Stimulated activated memory B cell treated with anti-CD40 and anti-IgM and Interleukin-4, amounts not matched to agents 10 μg/mL and 1 μg/mL and 100 μg/mL, for 72 hours (primary cell): ENCODE results near the gene FADD.

Experiments
- ATAC-seq: fragments of 150-1000 bp; cut with Tn5 transposase; 2 replicates; pipeline ENCODE4 v1.10.0; 2021
- H3K27ac Mint-ChIP-seq: one replicate; pipeline ENCODE4 v1.8.0; 2022; ENCODE audit warnings: mild to moderate bottlenecking, mixed read lengths
- H3K27me3 Mint-ChIP-seq: one replicate; pipeline ENCODE4 v1.8.0; 2022; ENCODE audit warnings: mixed read lengths
- H3K36me3 Mint-ChIP-seq: one replicate; pipeline ENCODE4 v1.8.0; 2022; ENCODE audit warnings: mixed read lengths
- H3K4me1 Mint-ChIP-seq: one replicate; pipeline ENCODE4 v1.8.0; 2022; ENCODE audit warnings: mixed read lengths
- H3K4me3 Mint-ChIP-seq: one replicate; pipeline ENCODE4 v1.8.0; 2022; ENCODE audit warnings: mild to moderate bottlenecking, moderate library complexity, mixed read lengths
- H3K9me3 Mint-ChIP-seq: one replicate; pipeline ENCODE4 v1.8.0; 2022; ENCODE audit warnings: mixed read lengths

FADD gene

DNA sequence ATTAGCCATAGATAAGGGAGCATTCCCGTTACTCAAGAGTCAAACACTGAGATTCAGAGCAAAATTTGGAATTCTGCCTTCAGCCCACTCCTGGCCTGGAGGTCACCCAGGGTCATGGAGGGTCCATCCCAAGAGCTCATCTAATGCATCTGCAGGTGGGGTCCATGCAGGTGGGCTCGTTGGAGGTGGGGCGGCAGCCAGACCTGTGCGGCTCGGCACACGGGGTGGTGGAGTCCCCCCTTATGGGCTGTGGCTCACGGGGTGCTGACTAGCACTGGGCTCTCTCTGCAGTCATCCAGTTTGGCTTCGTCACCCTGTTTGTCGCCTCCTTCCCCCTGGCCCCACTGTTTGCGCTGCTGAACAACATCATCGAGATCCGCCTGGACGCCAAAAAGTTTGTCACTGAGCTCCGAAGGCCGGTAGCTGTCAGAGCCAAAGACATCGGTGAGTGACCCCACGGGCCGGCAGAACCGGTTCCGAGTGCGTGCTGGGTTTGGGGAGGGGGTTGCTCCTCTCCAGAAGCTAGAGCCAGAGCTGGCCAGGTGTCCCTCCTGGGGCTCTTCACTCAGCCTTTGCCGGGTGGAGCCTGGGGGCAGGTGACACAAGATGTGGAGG is 32.4 kb upstream of the FADD start:
- Mint-ChIP-seq H3K4me3 (no peak overlapping the region), H3K27ac (no peak overlapping the region), H3K27me3 (peaks cover 46% of the 10 kb centered on the region), H3K9me3 (no peaks in the 10 kb centered on the region), H3K36me3 (no peaks in the 10 kb centered on the region), H3K4me1 (no peaks in the 10 kb centered on the region)
- ATAC-seq, result no peak

GRCh38 chr11:70173018-70173417 is 30.1 kb upstream of the FADD start:
- Mint-ChIP-seq H3K4me1 (no peaks in the 10 kb centered on the region), H3K9me3 (no peaks in the 10 kb centered on the region), H3K27me3 (peaks cover 29% of the 10 kb centered on the region), H3K27ac (no peak overlapping the region), H3K4me3 (no peak overlapping the region), H3K36me3 (no peaks in the 10 kb centered on the region)
- ATAC-seq, result no peak

DNA sequence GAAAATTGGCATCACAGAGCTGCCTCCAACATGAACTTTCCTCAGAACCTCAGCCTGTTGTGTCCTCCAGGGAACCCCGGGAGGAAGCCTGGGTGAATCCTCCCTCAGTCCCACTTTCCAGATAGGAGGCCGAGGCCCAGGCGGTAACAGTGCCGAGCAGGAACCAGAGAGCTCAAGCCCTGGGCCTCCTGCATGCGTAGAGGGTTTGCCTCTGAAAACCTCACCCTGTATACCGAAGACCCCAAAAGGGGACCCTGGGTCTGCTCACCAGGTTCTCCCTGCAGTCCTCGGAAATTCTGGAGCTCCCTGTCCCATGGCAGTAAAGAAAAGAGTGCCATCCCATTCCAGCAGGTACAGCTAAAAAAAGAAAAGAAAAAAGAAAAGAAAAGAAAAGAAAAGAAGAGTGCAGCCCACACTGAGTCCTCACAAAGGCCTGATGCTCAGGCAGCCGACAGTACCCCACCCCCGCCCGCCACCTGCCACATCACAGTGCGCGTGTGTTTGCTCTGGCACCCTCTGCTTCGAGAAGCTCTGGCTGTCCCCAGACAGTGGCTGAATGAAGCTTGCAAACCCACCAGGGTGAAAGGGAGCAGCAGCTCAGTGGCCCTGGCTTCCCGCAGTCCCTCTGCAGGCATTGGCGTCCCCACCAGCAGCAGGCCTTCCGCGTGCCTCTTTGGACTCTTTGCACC is 28.4 kb upstream of the FADD start:
- Mint-ChIP-seq H3K27me3 (peaks cover 13% of the 10 kb centered on the region), H3K4me3 (no peak overlapping the region), H3K9me3 (no peaks in the 10 kb centered on the region), H3K27ac (no peak overlapping the region), H3K36me3 (no peaks in the 10 kb centered on the region), H3K4me1 (no peaks in the 10 kb centered on the region)
- no peak for ATAC-seq

DNA sequence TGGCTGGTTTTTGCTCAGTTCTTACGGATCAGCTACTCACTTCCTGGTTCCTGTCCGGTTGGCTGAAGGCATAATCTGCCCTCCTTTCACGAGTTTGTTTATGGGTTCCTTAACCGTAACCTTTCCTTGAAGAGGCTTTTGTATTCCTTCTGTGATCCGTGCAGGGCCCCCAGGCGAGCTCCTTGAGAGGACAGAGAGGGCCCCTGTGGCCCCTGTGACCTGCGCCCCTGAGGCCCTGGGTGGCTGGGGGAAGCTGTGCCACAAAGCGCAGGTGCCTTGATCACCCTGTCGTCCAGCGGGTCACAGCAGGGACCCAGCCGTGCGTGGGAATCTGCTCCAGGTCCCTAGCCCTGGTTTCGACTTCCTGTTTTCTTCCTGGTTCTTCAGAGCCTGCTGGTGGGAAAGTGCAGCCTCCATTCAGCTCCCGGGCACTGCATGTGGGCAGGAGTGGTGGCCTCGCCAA is 27.8 kb upstream of the FADD start:
- Mint-ChIP-seq H3K9me3 (no peaks in the 10 kb centered on the region), H3K4me3 (no peak overlapping the region), H3K4me1 (no peaks in the 10 kb centered on the region), H3K27me3 (peaks cover 10% of the 10 kb centered on the region), H3K27ac (no peak overlapping the region), H3K36me3 (no peaks in the 10 kb centered on the region)
- no peak for ATAC-seq

DNA sequence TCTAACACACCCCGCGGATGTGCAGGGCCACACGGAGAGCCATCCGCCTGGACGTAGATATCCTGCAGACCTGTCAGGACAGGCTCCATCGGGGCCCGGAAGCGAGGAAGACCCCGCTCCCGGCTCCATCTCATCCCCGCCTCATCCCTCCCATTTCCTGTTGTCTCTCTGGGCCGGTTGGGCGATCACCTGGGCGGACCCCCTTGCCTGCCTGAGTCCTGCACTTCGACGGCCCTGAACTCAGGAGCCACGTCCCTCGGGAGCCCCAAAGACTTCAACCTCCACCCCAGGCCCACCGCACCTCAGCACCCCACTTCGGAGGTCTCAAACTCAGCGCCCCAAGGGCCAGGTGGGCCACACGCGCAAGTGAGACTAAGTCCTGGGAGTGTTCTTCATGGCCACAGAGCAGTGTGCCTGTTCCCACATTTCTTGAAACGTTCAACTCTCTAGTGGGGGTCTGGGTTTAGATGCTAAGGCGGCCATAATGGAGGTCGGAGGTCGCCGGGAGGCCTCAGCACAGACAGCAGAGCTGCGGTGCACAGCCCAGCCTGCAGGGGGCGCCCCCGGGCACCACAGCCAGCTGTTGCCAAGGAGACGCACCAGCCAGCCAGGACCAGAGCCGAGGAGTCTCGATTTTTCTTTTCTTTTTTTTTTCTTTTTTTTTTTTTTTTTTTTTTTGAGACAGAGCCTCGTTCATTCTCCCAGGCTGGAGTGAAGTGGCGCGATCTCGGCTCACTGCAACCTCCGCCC is 26.0 kb upstream of the FADD start:
- no peak for ATAC-seq
- H3K27ac Mint-ChIP-seq, result no peak overlapping the region

GRCh38 chr11:70180906-70181305 is 22.2 kb upstream of the FADD start:
- H3K9me3 Mint-ChIP-seq, result no peaks in the 10 kb centered on the region
- no peaks in the 10 kb centered on the region for H3K4me1 Mint-ChIP-seq
- no peaks in the 10 kb centered on the region for H3K36me3 Mint-ChIP-seq
- H3K27ac Mint-ChIP-seq, result no peak overlapping the region
- H3K27me3 Mint-ChIP-seq, result peaks cover 54% of the 10 kb centered on the region
- ATAC-seq, result no peak
- no peak overlapping the region for H3K4me3 Mint-ChIP-seq

More for the DNA sequence above, 26.0 kb upstream of the FADD start:
- Mint-ChIP-seq H3K9me3 (no peaks in the 10 kb centered on the region), H3K4me1 (no peaks in the 10 kb centered on the region), H3K4me3 (no peak overlapping the region), H3K36me3 (no peaks in the 10 kb centered on the region), H3K27me3 (peaks cover 19% of the 10 kb centered on the region)

DNA sequence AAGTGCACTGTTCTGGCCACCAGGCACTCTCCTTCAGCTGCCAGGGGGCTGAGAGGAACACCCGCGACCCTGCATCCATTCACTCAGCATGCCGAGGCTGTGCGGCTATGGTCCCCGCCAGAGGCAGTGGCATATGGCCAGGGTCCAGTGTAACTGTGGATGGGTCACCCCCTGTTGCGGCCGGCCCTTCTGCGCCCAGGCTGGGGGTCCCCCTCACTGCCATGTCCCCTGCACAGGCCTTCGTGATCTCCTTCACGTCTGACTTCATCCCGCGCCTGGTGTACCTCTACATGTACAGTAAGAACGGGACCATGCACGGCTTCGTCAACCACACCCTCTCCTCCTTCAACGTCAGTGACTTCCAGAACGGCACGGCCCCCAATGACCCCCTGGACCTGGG is 20.8 kb upstream of the FADD start:
- Mint-ChIP-seq H3K9me3 (no peaks in the 10 kb centered on the region), H3K27ac (no peak overlapping the region), H3K4me1 (no peaks in the 10 kb centered on the region), H3K36me3 (no peaks in the 10 kb centered on the region), H3K27me3 (peaks cover 60% of the 10 kb centered on the region), H3K4me3 (no peak overlapping the region)
- no peak for ATAC-seq

DNA sequence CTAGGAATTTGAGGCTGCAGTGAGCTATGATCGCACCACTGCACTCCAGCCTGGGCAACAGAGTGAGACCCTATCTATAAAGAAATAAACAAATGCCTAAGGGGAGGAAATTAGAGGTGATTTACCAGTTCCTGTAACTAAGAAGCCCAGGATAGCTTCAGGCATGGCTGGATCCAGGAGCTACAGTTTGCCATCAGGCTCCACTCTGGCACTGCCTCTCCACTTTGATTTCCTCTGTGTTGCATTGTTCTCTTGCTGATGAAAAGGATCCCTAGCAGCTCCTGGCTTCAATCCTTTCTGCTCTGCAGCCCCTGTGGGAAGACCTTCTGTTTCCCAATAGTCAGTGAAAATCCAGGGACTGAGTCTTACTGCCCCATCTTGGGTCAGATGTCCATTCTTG is 20.1 kb upstream of the FADD start:
- no peak for ATAC-seq
- no peaks in the 10 kb centered on the region for H3K36me3 Mint-ChIP-seq
- H3K4me1 Mint-ChIP-seq, result no peaks in the 10 kb centered on the region
- H3K4me3 Mint-ChIP-seq, result no peak overlapping the region
- H3K9me3 Mint-ChIP-seq, result no peaks in the 10 kb centered on the region
- no peak overlapping the region for H3K27ac Mint-ChIP-seq
- H3K27me3 Mint-ChIP-seq, result peaks cover 60% of the 10 kb centered on the region

DNA sequence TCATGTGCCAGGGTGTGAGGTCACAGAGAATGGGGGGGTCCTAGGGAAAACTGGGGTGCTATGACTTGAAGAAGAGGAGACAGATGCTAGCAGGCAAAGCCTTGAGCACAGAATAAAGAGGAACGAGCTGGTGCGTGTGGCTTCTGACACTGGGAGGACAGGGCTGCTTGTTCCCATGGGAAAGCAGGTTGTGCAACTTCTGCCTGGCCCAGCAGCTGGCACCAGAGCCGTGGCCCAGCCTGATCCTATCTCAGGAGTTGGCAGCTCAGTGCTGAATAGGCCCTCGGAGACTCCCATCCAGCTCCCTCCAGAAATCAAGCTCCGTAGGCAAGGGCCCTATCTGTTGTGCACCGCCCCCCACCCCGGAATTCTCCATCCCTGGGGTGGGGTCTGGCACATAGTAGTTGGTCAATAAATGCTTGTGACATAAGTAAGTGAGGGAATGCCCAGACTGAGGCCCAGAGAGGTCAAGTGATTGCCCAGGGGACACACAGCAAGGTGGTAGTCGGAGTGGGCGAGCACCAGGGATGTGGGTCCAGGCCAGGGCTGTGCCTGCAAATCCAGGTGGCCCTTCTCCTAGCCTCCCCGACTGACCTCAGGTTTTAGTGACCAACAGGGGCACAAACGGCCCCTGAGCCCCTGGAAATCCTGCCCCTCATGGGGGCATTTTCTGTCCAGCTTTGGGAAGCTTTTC is 19.5 kb upstream of the FADD start:
- Mint-ChIP-seq H3K27ac (no peak overlapping the region), H3K4me1 (no peaks in the 10 kb centered on the region), H3K27me3 (peaks cover 60% of the 10 kb centered on the region), H3K4me3 (no peak overlapping the region), H3K9me3 (no peaks in the 10 kb centered on the region), H3K36me3 (no peaks in the 10 kb centered on the region)
- ATAC-seq, result no peak

GRCh38 chr11:70184396-70184795 is 18.7 kb upstream of the FADD start:
- Mint-ChIP-seq H3K27ac (no peak overlapping the region), H3K4me3 (no peak overlapping the region), H3K9me3 (no peaks in the 10 kb centered on the region), H3K36me3 (no peaks in the 10 kb centered on the region), H3K4me1 (no peaks in the 10 kb centered on the region), H3K27me3 (peaks cover 60% of the 10 kb centered on the region)
- ATAC-seq, result no peak

DNA sequence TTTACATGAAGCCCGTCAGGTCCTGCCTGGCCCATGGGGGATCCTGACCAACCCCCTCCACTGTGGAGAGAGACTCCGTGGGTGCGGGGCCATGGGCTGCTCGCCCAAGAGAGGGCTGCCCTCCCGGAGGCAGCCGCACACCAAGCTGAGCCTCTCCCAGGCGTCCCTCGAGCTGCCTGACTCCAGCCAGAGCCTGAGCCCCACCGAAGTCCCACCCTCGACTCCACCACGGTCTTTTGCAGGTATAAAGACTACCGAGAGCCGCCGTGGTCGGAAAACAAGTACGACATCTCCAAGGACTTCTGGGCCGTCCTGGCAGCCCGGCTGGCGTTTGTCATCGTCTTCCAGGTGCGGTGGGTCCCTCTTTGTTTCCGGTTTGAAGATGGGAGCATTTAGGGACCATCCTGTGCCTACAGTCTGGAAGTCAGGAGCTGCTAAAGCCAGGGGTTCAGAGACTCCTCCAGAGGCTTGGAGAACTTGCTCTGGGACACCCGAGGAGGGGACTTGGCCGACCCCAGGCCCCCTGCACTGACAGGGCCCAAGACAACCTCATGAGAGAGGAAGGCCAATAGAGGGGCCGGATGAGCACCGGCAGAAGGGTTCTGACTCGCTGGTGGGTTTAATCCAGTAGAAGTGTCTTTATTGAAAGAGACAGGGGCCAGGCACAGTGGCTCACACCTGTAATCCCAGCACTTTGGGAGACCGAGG is 17.6 kb upstream of the FADD start:
- Mint-ChIP-seq H3K4me1 (no peaks in the 10 kb centered on the region), H3K4me3 (no peak overlapping the region), H3K27me3 (peaks cover 55% of the 10 kb centered on the region), H3K27ac (no peak overlapping the region), H3K36me3 (no peaks in the 10 kb centered on the region), H3K9me3 (no peaks in the 10 kb centered on the region)
- ATAC-seq, result no peak

DNA sequence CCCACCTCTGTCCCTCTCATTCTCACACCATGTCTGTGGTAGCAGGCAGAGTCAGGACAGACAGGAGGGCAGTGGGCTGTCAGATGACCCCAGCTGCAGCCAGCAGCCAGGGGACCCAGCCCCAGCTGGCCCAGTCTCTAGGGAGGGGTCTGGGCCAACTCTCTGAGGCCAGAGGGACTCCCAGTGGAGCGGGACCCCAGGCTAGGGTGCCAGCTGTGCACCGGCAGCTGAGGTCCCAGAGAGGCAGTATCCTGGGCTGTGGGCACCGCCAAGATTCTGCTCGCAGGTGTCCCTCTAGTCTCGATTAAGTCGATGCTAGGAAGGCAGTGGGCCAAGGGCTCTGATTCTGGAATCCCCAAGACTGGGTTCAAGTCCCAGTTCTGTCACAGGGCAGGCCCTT is 16.7 kb upstream of the FADD start:
- no peak overlapping the region for H3K4me3 Mint-ChIP-seq
- ATAC-seq, result peak; percentile 31
- no peaks in the 10 kb centered on the region for H3K36me3 Mint-ChIP-seq
- no peak overlapping the region for H3K27ac Mint-ChIP-seq
- H3K9me3 Mint-ChIP-seq, result no peaks in the 10 kb centered on the region
- no peaks in the 10 kb centered on the region for H3K4me1 Mint-ChIP-seq
- H3K27me3 Mint-ChIP-seq, result peaks cover 51% of the 10 kb centered on the region

DNA sequence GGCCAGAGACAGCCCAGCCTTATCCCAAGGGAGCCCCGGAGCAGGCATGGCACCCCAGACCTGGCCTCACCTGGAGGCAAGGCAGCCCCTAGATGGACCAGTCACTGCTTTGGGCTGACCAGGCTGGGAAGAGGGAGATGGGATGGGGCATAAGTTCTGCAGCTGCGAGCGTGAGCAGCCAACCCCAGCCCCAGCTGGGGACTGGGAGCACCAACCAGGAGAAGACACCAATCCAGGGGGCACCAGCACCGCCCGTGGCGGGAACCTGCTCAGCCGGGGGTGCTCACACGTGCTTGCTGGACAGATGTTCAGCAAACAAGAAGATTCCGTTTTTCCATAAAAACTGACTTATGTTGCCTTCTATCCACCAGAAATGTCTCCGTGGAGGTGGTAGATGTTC is 16.2 kb upstream of the FADD start:
- no peak overlapping the region for H3K27ac Mint-ChIP-seq
- H3K4me3 Mint-ChIP-seq, result no peak overlapping the region
- H3K9me3 Mint-ChIP-seq, result no peaks in the 10 kb centered on the region
- no peak for ATAC-seq
- peaks cover 53% of the 10 kb centered on the region for H3K27me3 Mint-ChIP-seq
- no peaks in the 10 kb centered on the region for H3K4me1 Mint-ChIP-seq
- no peaks in the 10 kb centered on the region for H3K36me3 Mint-ChIP-seq

- Mint-ChIP-seq H3K36me3 (no peaks in the 10 kb centered on the region), H3K27ac (no peak overlapping the region), H3K4me3 (no peak overlapping the region), H3K27me3 (peaks cover 54% of the 10 kb centered on the region), H3K4me1 (no peaks in the 10 kb centered on the region), H3K9me3 (no peaks in the 10 kb centered on the region)
- ATAC-seq, result no peak
Measured at GRCh38 chr11:70187771-70188170, 15.3 kb upstream of the FADD start.

DNA sequence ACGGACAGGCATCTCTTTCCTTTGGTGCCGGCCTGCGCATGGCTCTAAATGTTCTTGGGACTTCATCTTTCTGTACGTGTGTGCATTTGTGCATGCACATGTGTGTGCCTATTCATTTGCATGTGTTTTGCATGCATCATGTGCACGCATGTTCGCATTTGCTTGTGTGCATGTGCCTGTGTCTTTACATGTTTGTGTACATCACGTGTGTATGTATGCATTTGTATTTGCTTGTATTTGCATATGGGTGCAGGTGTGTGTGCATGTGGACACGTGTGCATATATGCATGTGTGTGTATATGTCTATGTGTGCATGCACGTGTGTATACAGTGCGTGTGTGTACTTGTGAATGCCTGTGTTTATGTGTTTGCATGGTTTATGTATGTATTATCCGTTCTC is 13.5 kb upstream of the FADD start:
- no peaks in the 10 kb centered on the region for H3K9me3 Mint-ChIP-seq
- no peak overlapping the region for H3K4me3 Mint-ChIP-seq
- ATAC-seq, result no peak
- peaks cover 40% of the 10 kb centered on the region for H3K27me3 Mint-ChIP-seq
- no peaks in the 10 kb centered on the region for H3K36me3 Mint-ChIP-seq
- no peaks in the 10 kb centered on the region for H3K4me1 Mint-ChIP-seq
- no peak overlapping the region for H3K27ac Mint-ChIP-seq
